ENCODE results near the gene RBMS2.

The RBMS2 gene

GRCh38 chr12:56634242-56634836 is 112.7 kb downstream of the RBMS2 start (continued):
- TF ChIP-seq ZNF37A (tag by site-specific recombination; IDR thresholded peaks at IDR 0.05), result no peak
- TF ChIP-seq ZNF157 (tag by site-specific recombination; IDR thresholded peaks at IDR 0.05), result no peak
- TF ChIP-seq ZNF239 (tag by site-specific recombination; IDR thresholded peaks at IDR 0.05), result no peak
- TF ChIP-seq ZNF544 (tag by site-specific recombination; IDR thresholded peaks at IDR 0.05), result no peak
- no peak for TF ChIP-seq ZNF843 (tag by site-specific recombination; IDR thresholded peaks at IDR 0.05)
- TF ChIP-seq ZNF501 (tag by site-specific recombination; IDR thresholded peaks at IDR 0.05), result peak; percentile 47; the same call in 1 of the 2 replicates
- TF ChIP-seq ZNF704 (tag by site-specific recombination; IDR thresholded peaks at IDR 0.05), result no peak
- TF ChIP-seq, protein P1, sequence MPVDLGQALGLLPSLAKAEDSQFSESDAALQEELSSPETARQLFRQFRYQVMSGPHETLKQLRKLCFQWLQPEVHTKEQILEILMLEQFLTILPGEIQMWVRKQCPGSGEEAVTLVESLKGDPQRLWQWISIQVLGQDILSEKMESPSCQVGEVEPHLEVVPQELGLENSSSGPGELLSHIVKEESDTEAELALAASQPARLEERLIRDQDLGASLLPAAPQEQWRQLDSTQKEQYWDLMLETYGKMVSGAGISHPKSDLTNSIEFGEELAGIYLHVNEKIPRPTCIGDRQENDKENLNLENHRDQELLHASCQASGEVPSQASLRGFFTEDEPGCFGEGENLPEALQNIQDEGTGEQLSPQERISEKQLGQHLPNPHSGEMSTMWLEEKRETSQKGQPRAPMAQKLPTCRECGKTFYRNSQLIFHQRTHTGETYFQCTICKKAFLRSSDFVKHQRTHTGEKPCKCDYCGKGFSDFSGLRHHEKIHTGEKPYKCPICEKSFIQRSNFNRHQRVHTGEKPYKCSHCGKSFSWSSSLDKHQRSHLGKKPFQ (tag by site-specific recombination; IDR thresholded peaks at IDR 0.05), result no peak
- TF ChIP-seq ZBTB11 (tag by site-specific recombination; conservative IDR thresholded peaks at IDR 0.05; ENCODE audit: low read depth), result no peak; the same call in 1 of the 2 replicates
- TF ChIP-seq SETDB1 (IDR thresholded peaks at IDR 0.05; ENCODE audit: insufficient read length, low read length), result no peak
- TF ChIP-seq, protein P2, sequence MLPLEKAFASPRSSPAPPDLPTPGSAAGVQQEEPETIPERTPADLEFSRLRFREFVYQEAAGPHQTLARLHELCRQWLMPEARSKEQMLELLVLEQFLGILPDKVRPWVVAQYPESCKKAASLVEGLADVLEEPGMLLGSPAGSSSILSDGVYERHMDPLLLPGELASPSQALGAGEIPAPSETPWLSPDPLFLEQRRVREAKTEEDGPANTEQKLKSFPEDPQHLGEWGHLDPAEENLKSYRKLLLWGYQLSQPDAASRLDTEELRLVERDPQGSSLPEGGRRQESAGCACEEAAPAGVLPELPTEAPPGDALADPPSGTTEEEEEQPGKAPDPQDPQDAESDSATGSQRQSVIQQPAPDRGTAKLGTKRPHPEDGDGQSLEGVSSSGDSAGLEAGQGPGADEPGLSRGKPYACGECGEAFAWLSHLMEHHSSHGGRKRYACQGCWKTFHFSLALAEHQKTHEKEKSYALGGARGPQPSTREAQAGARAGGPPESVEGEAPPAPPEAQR (tag by site-specific recombination; IDR thresholded peaks at IDR 0.05), result no peak
- TF ChIP-seq KLF16 (tag by site-specific recombination; IDR thresholded peaks at IDR 0.05), result peak; percentile 69

DNA sequence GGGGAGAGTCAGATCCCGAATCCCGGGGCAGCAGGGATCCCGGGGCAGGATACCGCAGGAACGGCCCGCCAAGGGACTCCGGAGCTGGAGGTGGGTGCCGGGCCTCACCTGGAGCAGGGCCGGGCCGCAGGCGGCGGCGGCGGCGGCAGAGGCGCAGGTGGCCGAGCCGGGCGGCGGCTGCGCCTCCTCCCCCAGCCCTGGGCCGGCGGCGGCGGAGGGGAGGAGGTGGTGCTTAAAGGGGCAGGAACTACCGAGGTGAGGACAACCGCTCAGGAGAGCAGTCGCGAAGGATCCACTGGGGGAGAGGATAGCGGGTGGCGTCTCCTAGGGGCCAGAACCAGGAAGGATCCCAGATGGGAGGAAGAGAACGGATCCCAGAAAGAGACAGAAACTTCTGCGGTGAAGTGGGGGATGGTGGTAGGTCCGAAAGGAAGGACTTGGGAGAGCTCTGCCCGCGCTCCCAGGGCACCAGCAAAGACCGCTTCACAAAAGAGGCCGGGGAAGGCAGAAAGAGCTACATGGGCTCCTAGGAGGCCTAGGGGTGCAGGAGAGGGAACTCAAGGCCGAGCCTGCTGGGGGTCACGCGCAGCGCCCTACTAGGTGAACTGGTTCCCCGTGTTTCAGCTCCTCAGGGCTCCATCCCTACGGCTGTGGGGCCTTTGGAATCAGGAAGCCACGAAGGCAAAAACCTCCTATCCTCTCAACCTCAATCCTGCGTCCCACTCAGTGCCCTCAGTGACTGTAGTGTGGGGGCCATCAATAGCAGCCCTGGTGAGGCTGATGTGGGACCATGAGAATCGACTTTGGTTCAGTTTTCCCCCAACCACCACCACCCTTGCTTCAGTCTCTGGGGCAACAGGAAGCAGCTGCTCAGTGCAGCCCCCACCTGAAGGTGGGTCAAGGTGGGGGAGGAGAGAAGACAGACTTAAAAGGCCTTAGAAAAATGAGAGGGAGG is 113.5 kb downstream of the RBMS2 start:
- H3K9me3 ChIP-seq (ENCODE audit: control insufficient read depth, insufficient read depth, low read depth, low read length), result no peaks in the 10 kb centered on the region
- H3K4me3 ChIP-seq (ENCODE audit: low read depth, low read length), result peak overlapping the region; percentile 76
- H3K4me1 ChIP-seq (ENCODE audit: control insufficient read depth, insufficient read depth, low read length), result peaks cover 25% of the 10 kb centered on the region
- CTCF ChIA-PET, result interaction anchor here (0.5 to 3.1 kb wide), 24 partner anchors 7 to 881 kb away, joined by 3 to 56 read pairs (median 8); partner anchors contain the start of genes ATP5F1B, RBMS2 and ZC3H10
- H3K27ac ChIP-seq (ENCODE audit: extremely low read depth, low read depth, low read length), result peak overlapping the region; percentile 91
- POLR2A ChIA-PET, result interaction anchor here (0.6 to 3.7 kb wide), 15 partner anchors 9 to 1298 kb away, joined by 3 to 77 read pairs (median 4); partner anchors contain the start of genes ATP5F1B, MYL6, NACA and PRIM1
- H3K36me3 ChIP-seq (ENCODE audit: control insufficient read depth in 2 of 2, insufficient read depth in 1 of 2, low read length in 2 of 2), result peaks cover 22 to 29% of the 10 kb centered on the region in 2 experiments
- TF ChIP-seq BCL11A (tag by site-specific recombination; IDR thresholded peaks at IDR 0.05; ENCODE audit: low read depth) (peak; percentile 36; the same call in 1 of the 2 replicates), ZBTB11 (tag by site-specific recombination; conservative IDR thresholded peaks at IDR 0.05; ENCODE audit: low read depth) (peak; percentile 44; the same call in 1 of the 2 replicates), PRDM1 (tag by site-specific recombination; IDR thresholded peaks at IDR 0.05) (no peak), OSR2 (tag by site-specific recombination; IDR thresholded peaks at IDR 0.05) (no peak), HOXD13 (CRISPR knock-in tag; IDR thresholded peaks at IDR 0.05; ENCODE audit: borderline replicate concordance) (no peak), GLIS1 (tag by site-specific recombination; IDR thresholded peaks at IDR 0.05) (peak; percentile 45), ZNF561 (tag by site-specific recombination; IDR thresholded peaks at IDR 0.05; ENCODE audit: borderline replicate concordance) (0 out of 2 replicates have a peak, but pooled peaks have one; percentile 42), ZNF580 (tag by site-specific recombination; IDR thresholded peaks at IDR 0.05) (peak; percentile 23; the same call in 1 of the 2 replicates), ZNF624 (tag by site-specific recombination; IDR thresholded peaks at IDR 0.05) (no peak), ZNF768 (tag by site-specific recombination; IDR thresholded peaks at IDR 0.05) (no peak), ZNF629 (tag by site-specific recombination; IDR thresholded peaks at IDR 0.05) (no peak), ZNF558 (tag by site-specific recombination; IDR thresholded peaks at IDR 0.05) (no peak)

Measured in HEK293 (cell line).